ENCODE results near the gene PYDC2. TPM values are rescaled to one million over a fixed set of nuclear protein-coding genes. Genes with fewer than 3 reads are reported as not detected.

PYDC2 gene
- total RNA-seq, 1 donor from 2014 or later, result not detected

- DNase-seq (ENCODE audit: extremely low spot score, unreplicated experiment), result no peak
- no peak for TF ChIP-seq CTCF (conservative IDR thresholded peaks at IDR 0.05)
Measured at GRCh38 chr3:191420771-191421170, 40.2 kb upstream of the PYDC2 start.

GRCh38 chr3:191424881-191425280 is 36.1 kb upstream of the PYDC2 start:
- Mint-ChIP-seq H3K9me3 (no peaks in the 10 kb centered on the region), H3K36me3 (no peaks in the 10 kb centered on the region), H3K27ac (no peak overlapping the region), H3K4me3 (no peak overlapping the region), H3K27me3 (no peaks in the 10 kb centered on the region), H3K4me1 (ENCODE audit: unreplicated experiment) (no peaks in the 10 kb centered on the region)
- TF ChIP-seq CTCF (conservative IDR thresholded peaks at IDR 0.05), result no peak
- DNase-seq (ENCODE audit: extremely low spot score, unreplicated experiment), result no peak

More at GRCh38 chr3:191420771-191421170, 40.2 kb upstream of the PYDC2 start:
- H3K27ac Mint-ChIP-seq, result no peak overlapping the region
- no peak overlapping the region for H3K4me3 Mint-ChIP-seq
- no peaks in the 10 kb centered on the region for H3K4me1 Mint-ChIP-seq (ENCODE audit: unreplicated experiment)
- peaks cover 3% of the 10 kb centered on the region for H3K27me3 Mint-ChIP-seq
- H3K36me3 Mint-ChIP-seq, result no peaks in the 10 kb centered on the region
- peaks cover 4% of the 10 kb centered on the region for H3K9me3 Mint-ChIP-seq

DNA sequence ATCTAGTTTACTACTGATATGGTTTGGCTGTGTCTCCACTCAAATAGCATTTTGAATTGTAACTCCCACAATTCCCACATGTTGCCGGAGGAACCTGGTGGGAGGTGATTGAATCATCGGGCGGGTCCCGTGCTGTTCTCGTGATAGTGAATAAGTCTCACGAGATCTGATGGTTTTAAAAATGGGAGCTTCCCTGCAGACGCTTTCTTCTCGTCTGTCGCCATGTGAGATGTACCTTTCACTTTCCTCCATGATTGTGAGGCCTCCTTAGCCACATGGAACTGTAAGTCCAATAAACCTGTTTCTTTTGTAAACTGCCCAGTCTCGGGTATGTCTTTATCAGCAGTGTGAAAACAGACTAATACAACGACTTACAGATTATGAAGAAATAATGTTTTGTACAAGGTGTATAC is 35.6 kb upstream of the PYDC2 start:
- TF ChIP-seq CTCF (conservative IDR thresholded peaks at IDR 0.05), result no peak
- no peak for DNase-seq (ENCODE audit: extremely low spot score, unreplicated experiment)
- no peaks in the 10 kb centered on the region for H3K4me1 Mint-ChIP-seq (ENCODE audit: unreplicated experiment)
- no peaks in the 10 kb centered on the region for H3K27me3 Mint-ChIP-seq
- H3K4me3 Mint-ChIP-seq, result no peak overlapping the region
- H3K36me3 Mint-ChIP-seq, result no peaks in the 10 kb centered on the region
- H3K9me3 Mint-ChIP-seq, result no peaks in the 10 kb centered on the region
- no peak overlapping the region for H3K27ac Mint-ChIP-seq

GRCh38 chr3:191426311-191426710 is 34.7 kb upstream of the PYDC2 start:
- TF ChIP-seq CTCF (conservative IDR thresholded peaks at IDR 0.05), result no peak
- no peak for DNase-seq (ENCODE audit: extremely low spot score, unreplicated experiment)
- H3K4me1 Mint-ChIP-seq (ENCODE audit: unreplicated experiment), result no peaks in the 10 kb centered on the region
- no peaks in the 10 kb centered on the region for H3K9me3 Mint-ChIP-seq
- no peaks in the 10 kb centered on the region for H3K27me3 Mint-ChIP-seq
- no peak overlapping the region for H3K4me3 Mint-ChIP-seq
- H3K36me3 Mint-ChIP-seq, result no peaks in the 10 kb centered on the region
- H3K27ac Mint-ChIP-seq, result no peak overlapping the region

GRCh38 chr3:191428177-191428576 is 32.8 kb upstream of the PYDC2 start:
- Mint-ChIP-seq H3K36me3 (no peaks in the 10 kb centered on the region), H3K27ac (no peak overlapping the region), H3K4me1 (ENCODE audit: unreplicated experiment) (no peaks in the 10 kb centered on the region), H3K9me3 (no peaks in the 10 kb centered on the region), H3K27me3 (no peaks in the 10 kb centered on the region), H3K4me3 (no peak overlapping the region)
- TF ChIP-seq CTCF (conservative IDR thresholded peaks at IDR 0.05), result no peak
- DNase-seq (ENCODE audit: extremely low spot score, unreplicated experiment), result no peak

DNA sequence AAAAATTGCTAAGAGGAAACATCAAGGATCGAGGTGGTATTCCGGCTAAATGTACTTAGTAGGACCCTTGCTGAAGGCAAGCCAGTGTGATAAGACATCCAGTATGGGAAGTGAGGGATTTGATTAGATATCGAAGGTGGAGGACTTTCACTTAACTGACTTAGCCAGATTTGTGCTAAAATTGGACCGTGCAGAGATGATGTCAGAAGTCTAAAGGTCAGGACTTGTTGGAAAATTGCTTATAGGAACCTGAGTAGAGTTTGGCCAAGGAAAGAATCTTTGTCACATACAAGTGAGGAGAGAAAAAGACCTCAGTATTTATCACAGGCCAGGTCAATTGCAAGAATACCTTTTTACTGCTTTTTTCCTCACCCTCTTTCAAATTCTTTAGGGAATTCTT is 30.9 kb upstream of the PYDC2 start:
- no peak for DNase-seq (ENCODE audit: extremely low spot score, unreplicated experiment)
- Mint-ChIP-seq H3K27me3 (no peaks in the 10 kb centered on the region), H3K36me3 (no peaks in the 10 kb centered on the region), H3K9me3 (no peaks in the 10 kb centered on the region), H3K4me3 (no peak overlapping the region), H3K4me1 (ENCODE audit: unreplicated experiment) (no peaks in the 10 kb centered on the region), H3K27ac (no peak overlapping the region)
- no peak for TF ChIP-seq CTCF (conservative IDR thresholded peaks at IDR 0.05)

Data from type B pancreatic cell (in vitro differentiated cells).